Measurements from ENCODE around the gene IL3.

DNA sequence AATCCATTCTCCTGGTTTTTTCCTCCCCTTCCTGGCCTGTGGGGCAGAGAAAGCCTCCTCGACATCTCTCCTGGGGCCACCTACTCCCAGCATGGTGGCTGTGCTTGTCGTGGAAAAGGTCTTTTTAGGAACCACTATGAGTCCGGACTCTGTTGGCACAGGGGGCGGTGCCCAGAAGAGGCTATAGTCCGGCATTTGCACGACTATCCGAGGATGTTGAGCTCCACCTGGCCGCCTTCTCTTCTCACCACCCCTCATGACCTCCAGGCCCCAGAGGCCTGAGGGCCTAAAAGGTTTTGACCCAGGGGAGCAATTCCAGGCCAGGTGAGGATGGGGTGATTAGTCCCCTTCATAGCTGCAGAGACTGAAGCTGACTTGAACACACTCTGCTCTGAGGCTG is 27.2 kb downstream of the IL3 start:
- TF ChIP-seq, protein P1, sequence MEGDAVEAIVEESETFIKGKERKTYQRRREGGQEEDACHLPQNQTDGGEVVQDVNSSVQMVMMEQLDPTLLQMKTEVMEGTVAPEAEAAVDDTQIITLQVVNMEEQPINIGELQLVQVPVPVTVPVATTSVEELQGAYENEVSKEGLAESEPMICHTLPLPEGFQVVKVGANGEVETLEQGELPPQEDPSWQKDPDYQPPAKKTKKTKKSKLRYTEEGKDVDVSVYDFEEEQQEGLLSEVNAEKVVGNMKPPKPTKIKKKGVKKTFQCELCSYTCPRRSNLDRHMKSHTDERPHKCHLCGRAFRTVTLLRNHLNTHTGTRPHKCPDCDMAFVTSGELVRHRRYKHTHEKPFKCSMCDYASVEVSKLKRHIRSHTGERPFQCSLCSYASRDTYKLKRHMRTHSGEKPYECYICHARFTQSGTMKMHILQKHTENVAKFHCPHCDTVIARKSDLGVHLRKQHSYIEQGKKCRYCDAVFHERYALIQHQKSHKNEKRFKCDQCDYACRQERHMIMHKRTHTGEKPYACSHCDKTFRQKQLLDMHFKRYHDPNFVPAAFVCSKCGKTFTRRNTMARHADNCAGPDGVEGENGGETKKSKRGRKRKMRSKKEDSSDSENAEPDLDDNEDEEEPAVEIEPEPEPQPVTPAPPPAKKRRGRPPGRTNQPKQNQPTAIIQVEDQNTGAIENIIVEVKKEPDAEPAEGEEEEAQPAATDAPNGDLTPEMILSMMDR (IDR thresholded peaks at IDR 0.05; ENCODE audit: insufficient read depth, low read length), result no peak
- no peak for TF ChIP-seq POLR2AphosphoS5 (IDR thresholded peaks at IDR 0.05; ENCODE audit: low read depth)
